Measurements from ENCODE around the gene USP36. TPM values are rescaled to one million over a fixed set of nuclear protein-coding genes. Genes with fewer than 3 reads are reported as not detected.

Gene USP36
- total RNA-seq, 4 donors from 2014 or later = 38.3 to 60.7 (median 51.1) TPM

GRCh38 chr17:78831688-78832540, 8.7 kb downstream of the USP36 start:
- TF ChIP-seq CTCF (IDR thresholded peaks at IDR 0.05; ENCODE audit: low read depth) = no peak

- TF ChIP-seq CTCF (IDR thresholded peaks at IDR 0.05; ENCODE audit: low read depth) = no peak
Measured at GRCh38 chr17:78829477-78829876, 11.1 kb downstream of the USP36 start.

- no peak for TF ChIP-seq CTCF (IDR thresholded peaks at IDR 0.05; ENCODE audit: low read depth)
Measured at GRCh38 chr17:78828470-78829185, 12.0 kb downstream of the USP36 start.

DNA sequence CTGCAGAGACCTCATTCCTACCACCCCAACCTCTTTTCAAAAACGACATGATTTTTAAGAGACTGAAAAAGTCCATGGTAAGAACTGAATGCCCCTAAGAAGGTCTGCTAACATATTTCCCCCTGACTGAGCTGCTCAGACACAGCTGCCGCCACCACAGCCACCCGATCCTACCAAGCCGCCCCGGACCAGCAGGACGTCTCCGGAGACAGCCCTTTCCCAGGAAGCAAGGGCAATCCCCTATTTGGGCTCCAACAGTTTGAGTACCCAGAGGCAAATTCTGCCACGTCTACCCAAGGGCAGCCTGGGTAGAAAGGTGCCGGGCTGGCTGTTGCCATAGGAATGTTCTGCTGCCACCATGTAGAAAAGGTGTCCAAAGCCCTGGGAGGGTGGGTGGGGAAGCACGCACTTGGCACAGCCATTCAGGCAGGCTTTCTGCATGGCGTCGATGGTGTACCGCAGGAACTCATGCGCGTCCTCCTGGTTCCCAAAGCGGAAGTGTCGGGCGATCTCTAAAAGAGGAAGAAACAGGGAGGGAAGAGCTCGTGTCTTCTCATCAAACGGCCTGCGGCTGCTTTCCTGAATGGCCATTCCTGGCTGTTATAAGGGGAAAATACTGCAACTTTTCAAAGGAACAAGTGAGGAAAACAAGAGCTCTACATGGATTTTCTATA, 13.6 kb downstream of the USP36 start:
- TF ChIP-seq CTCF (IDR thresholded peaks at IDR 0.05; ENCODE audit: low read depth) = no peak

GRCh38 chr17:78826421-78826820, 14.2 kb downstream of the USP36 start:
- no peak for TF ChIP-seq CTCF (IDR thresholded peaks at IDR 0.05; ENCODE audit: low read depth)

DNA sequence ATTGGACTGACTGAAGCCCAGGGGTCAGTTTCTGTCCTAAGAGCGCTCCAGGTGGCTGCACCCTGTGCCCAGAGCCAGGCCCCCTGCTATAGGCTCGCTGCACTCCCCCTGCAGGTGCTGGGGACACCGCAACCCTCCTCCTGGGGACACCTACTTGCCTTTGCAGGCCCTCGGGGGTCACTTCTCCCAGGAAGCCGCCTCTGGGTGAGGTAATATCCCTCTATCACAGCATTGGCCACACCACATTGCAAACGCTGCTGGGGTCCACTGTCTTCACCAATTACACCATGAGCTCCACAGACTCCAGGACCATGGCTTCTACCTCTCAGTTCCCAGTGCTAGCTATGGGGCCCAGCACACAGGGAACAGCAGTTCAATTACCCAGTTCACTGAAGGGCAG, 14.9 kb downstream of the USP36 start:
- no peak for TF ChIP-seq CTCF (IDR thresholded peaks at IDR 0.05; ENCODE audit: low read depth)

GRCh38 chr17:78824240-78824639, 16.4 kb downstream of the USP36 start:
- TF ChIP-seq CTCF (IDR thresholded peaks at IDR 0.05; ENCODE audit: low read depth) = no peak

Measured in subcutaneous adipose tissue (tissue), 4 donors.